GM19328 (cell line): Measurements from ENCODE around the gene FSTL4.

Source experiments
- ATAC-seq: cut with Tn5 transposase; IDR thresholded peaks from one replicate; pipeline ENCODE4 v1.9.1; 2021; ENCODE audit warnings: mild to moderate bottlenecking, moderate library complexity; ENCODE audit not compliant: unreplicated experiment

FSTL4 gene

GRCh38 chr5:133391354-133392136, 220.8 kb downstream of the FSTL4 start:
- ATAC-seq, result no peak

GRCh38 chr5:133390416-133391353, 221.7 kb downstream of the FSTL4 start:
- ATAC-seq, result no peak

GRCh38 chr5:133389066-133389590, 223.2 kb downstream of the FSTL4 start:
- no peak for ATAC-seq

- ATAC-seq, result no peak
Observed at GRCh38 chr5:133387621-133388020, 224.7 kb downstream of the FSTL4 start.

- ATAC-seq, result no peak
Observed at GRCh38 chr5:133387091-133387490, 225.2 kb downstream of the FSTL4 start.

- no peak for ATAC-seq
Observed at GRCh38 chr5:133386662-133387061, 225.7 kb downstream of the FSTL4 start.

GRCh38 chr5:133385346-133385745, 227.0 kb downstream of the FSTL4 start:
- no peak for ATAC-seq

- no peak for ATAC-seq
Observed at GRCh38 chr5:133384903-133385302, 227.4 kb downstream of the FSTL4 start.

GRCh38 chr5:133384120-133384855, 228.1 kb downstream of the FSTL4 start:
- ATAC-seq, result no peak

GRCh38 chr5:133383580-133383939, 228.8 kb downstream of the FSTL4 start:
- ATAC-seq, result no peak

- no peak for ATAC-seq
Observed at GRCh38 chr5:133382661-133383579, 229.4 kb downstream of the FSTL4 start.

- ATAC-seq, result no peak
Observed at GRCh38 chr5:133381571-133382365, 230.6 kb downstream of the FSTL4 start.

GRCh38 chr5:133381041-133381440, 231.3 kb downstream of the FSTL4 start:
- no peak for ATAC-seq

- ATAC-seq, result no peak
Observed at GRCh38 chr5:133377736-133378135, 234.6 kb downstream of the FSTL4 start.

GRCh38 chr5:133376986-133377385, 235.4 kb downstream of the FSTL4 start:
- no peak for ATAC-seq

GRCh38 chr5:133373121-133373870, 239.0 kb downstream of the FSTL4 start:
- ATAC-seq, result no peak

GRCh38 chr5:133372293-133372937, 239.9 kb downstream of the FSTL4 start:
- ATAC-seq, result no peak
